ENCODE measurements around the gene BMP8B. TPM values are rescaled to one million over a fixed set of nuclear protein-coding genes. Genes with fewer than 3 reads are reported as not detected.
A peak's percentile ranks its signal among the peaks of the same experiment; 100 is the strongest.

BMP8B gene
- total and polyA plus RNA-seq, 2 of the 8 experiments (the other 6 are each of a cell fraction or from before 2014, with no cell fraction given) = 0.37 to 0.50 TPM

- Histone ChIP-seq H3K4ac (replicated peaks; ENCODE audit: insufficient read length, low read depth, low read length) (no peak overlapping the region), H3K36me3 (ENCODE audit: control insufficient read depth in 2 of 4, insufficient read depth in 4 of 4, low read length in 3 of 4) (no peaks in the 10 kb centered on the region), H3K14ac (ENCODE audit: insufficient read length) (no peak overlapping the region), H4K91ac (replicated peaks; ENCODE audit: insufficient read length, low read length) (no peak overlapping the region), H3K4me3 (ENCODE audit: extremely low read depth in 1 of 4, insufficient read depth in 2 of 4, low read depth in 3 of 4, low read length in 4 of 4) (no peak overlapping the region), H3K27me3 (replicated peaks in 1 of 4; ENCODE audit: control insufficient read depth in 3 of 4, extremely low read depth in 1 of 4, insufficient read depth in 3 of 4, low read length in 3 of 4) (no peaks in the 10 kb centered on the region; a peak in 1 of 7 replicates), H3K9me3 (ENCODE audit: insufficient read depth in 2 of 2, low read depth in 1 of 2, low read length in 1 of 2) (no peaks in the 10 kb centered on the region), H3K79me1 (ENCODE audit: low read depth, low read length) (no peaks in the 10 kb centered on the region), H3K23ac (ENCODE audit: insufficient read length) (no peak overlapping the region), H2BK120ac (replicated peaks; ENCODE audit: low read depth, low read length) (no peak overlapping the region), H3K56ac (replicated peaks; ENCODE audit: insufficient read length, low read depth, low read length) (no peak overlapping the region), H2BK15ac (ENCODE audit: low read length) (no peak overlapping the region; the same call in 1 of the 2 replicates), H4K5ac (ENCODE audit: insufficient read length, low read depth, low read length) (no peak overlapping the region), H4K20me1 (replicated peaks in 1 of 2; ENCODE audit: control insufficient read depth in 1 of 2, insufficient read depth in 2 of 2, low read length in 2 of 2) (no peaks in the 10 kb centered on the region), H3K23me2 (ENCODE audit: low read depth, low read length) (no peaks in the 10 kb centered on the region), H3K27ac (ENCODE audit: low read depth, low read length) (no peak overlapping the region), H2AK5ac (ENCODE audit: low read depth, low read length) (0 out of 2 replicates have a peak overlapping the region, but pooled peaks have one; percentile 72), H2AFZ (ENCODE audit: low read length) (no peak overlapping the region), H3K79me2 (ENCODE audit: control insufficient read depth in 1 of 2, insufficient read depth in 2 of 2, low read length in 2 of 2) (no peaks in the 10 kb centered on the region), H3K18ac (ENCODE audit: extremely low read depth, low read length) (no peak overlapping the region), H2BK5ac (ENCODE audit: low read depth, low read length) (no peak overlapping the region), H3K4me1 (replicated peaks in 1 of 4; ENCODE audit: control insufficient read depth in 3 of 4, insufficient read depth in 4 of 4, low read length in 3 of 4) (no peaks in the 10 kb centered on the region), H3K9ac (replicated peaks in 1 of 4; ENCODE audit: extremely low read depth in 1 of 4, low read depth in 3 of 4, low read length in 3 of 4) (no peak overlapping the region), H2BK12ac (ENCODE audit: low read depth, low read length) (no peak overlapping the region), H3K4me2 (ENCODE audit: insufficient read depth in 1 of 2, low read depth in 2 of 2, low read length in 2 of 2) (no peak overlapping the region), H2BK20ac (ENCODE audit: low read length) (no peak overlapping the region), H4K8ac (ENCODE audit: extremely low read depth, insufficient read depth, low read length) (no peak overlapping the region)
- TF ChIP-seq ZNF274 (IDR thresholded peaks at IDR 0.05; ENCODE audit: borderline replicate concordance, extremely low read depth, low read length) (no peak), TCF12 (IDR thresholded peaks at IDR 0.05; ENCODE audit: low read depth, low read length) (no peak), TAF7 (optimal IDR thresholded peaks at IDR 0.05; ENCODE audit: borderline replicate concordance, low read depth, low read length) (no peak), JUN (IDR thresholded peaks at IDR 0.05; ENCODE audit: low read depth, low read length) (no peak), CHD2 (IDR thresholded peaks at IDR 0.05; ENCODE audit: low read length) (no peak), KDM1A (IDR thresholded peaks at IDR 0.05; ENCODE audit: borderline replicate concordance, low read length) (no peak), USF2 (IDR thresholded peaks at IDR 0.05; ENCODE audit: low read length) (no peak), GABPA (IDR thresholded peaks at IDR 0.05; ENCODE audit: borderline replicate concordance, insufficient read depth, low read length) (no peak), HDAC6 (IDR thresholded peaks at IDR 0.05; ENCODE audit: low read depth, low read length) (no peak), CEBPB (IDR thresholded peaks at IDR 0.05; ENCODE audit: low read depth, low read length) (no peak), BACH1 (IDR thresholded peaks at IDR 0.05; ENCODE audit: low read length) (no peak), POLR2A (IDR thresholded peaks at IDR 0.05; ENCODE audit: control extremely low read depth in 1 of 2, low read depth in 2 of 2, low read length in 2 of 2) (no peak), SP2 (IDR thresholded peaks at IDR 0.05; ENCODE audit: low read length) (no peak)
- 77% methylated on average over 5 of the region's 5 CpGs; no CpG with 5 or more reads in 1 of the 2 experiments for WGBS, 2 experiments (ENCODE audit: extremely low coverage in 1 of 2, insufficient coverage in 1 of 2, insufficient read length in 1 of 2, insufficient replicate concordance in 2 of 2, low coverage in 1 of 2, low lambda C conversion rate in 2 of 2, missing lambda C conversion rate in 1 of 2)
- no peak for DNase-seq (ENCODE audit: low read depth in 1 of 2, low spot score in 2 of 2)
- FAIRE-seq = no peak
- ChIA-PET CTCF (ENCODE audit: partially characterized antibody) (interaction anchor here (0.6 to 2.5 kb wide), 7 partner anchors 40 to 196 kb away, joined by 3 to 11 read pairs (median 3); no protein-coding TSS in a partner anchor), POLR2A (ENCODE audit: partially characterized antibody) (interaction anchor here (0.8 to 1.6 kb wide), 2 partner anchors 29 to 84 kb away, joined by 3 read pairs; partner anchors contain the start of gene PPIE)
Observed at GRCh38 chr1:39822146-39822545, 33.5 kb upstream of the BMP8B start.
